Measurements from ENCODE around the gene PCK1.

Gene PCK1

GRCh38 chr20:57561356-57562279, 708 bp downstream of the PCK1 start:
- DNase-seq (ENCODE audit: low spot score): no peak

GRCh38 chr20:57562541-57563465, 1.9 kb downstream of the PCK1 start:
- no peak for DNase-seq (ENCODE audit: low spot score)

DNA sequence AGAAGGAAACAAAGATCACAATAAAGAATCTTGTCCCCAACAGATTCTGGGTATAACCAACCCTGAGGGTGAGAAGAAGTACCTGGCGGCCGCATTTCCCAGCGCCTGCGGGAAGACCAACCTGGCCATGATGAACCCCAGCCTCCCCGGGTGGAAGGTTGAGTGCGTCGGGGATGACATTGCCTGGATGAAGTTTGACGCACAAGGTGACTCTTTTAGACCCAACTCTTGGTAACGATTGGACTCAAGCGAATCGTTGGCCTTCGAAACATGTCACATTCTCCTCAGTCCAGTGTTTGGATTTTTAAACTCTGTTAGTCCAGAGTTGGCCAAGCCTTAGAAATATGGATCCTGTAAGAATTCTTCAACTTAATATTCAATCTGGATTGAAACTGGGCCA, 2.6 kb downstream of the PCK1 start:
- no peak for DNase-seq (ENCODE audit: low spot score)

GRCh38 chr20:57564180-57564802, 3.4 kb downstream of the PCK1 start:
- DNase-seq (ENCODE audit: low spot score): no peak

- DNase-seq (ENCODE audit: low spot score): no peak
Measured at GRCh38 chr20:57564951-57565642, 4.2 kb downstream of the PCK1 start.

GRCh38 chr20:57566399-57566798, 5.5 kb downstream of the PCK1 start:
- DNase-seq (ENCODE audit: low spot score): no peak

DNA sequence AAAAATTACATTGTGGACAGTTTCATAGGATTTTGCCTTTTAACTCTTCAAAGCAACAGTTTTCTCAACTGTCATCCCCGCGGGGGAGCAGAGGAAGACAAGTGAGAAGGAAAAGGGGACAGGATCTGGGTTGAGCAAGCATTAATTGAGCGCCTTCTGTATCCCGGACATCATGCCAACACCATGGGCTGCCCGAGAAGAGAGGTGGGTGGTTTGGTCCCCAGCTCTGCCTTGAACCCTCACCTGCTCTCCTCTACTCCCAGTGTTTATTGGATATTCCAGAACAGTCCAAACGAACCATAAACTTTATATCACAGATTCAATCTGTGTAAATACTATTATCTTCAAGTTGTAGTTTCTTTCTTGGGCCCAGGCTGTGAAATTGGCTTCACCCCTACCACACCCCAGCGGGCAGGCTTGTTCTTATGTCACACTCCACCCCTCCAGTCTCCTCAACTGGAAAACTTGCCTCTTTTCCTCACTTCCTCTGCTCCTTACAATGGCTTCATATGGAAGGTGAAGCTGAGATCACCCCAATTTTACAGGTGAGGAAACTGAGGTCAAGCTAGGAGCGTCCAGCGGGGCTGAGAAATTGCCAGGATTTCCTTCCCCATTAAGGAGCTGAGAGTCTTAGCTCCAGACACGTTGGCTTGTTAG, 6.0 kb downstream of the PCK1 start:
- no peak for DNase-seq (ENCODE audit: low spot score)

- no peak for DNase-seq (ENCODE audit: low spot score)
Measured at GRCh38 chr20:57567471-57568079, 6.7 kb downstream of the PCK1 start.

DNA sequence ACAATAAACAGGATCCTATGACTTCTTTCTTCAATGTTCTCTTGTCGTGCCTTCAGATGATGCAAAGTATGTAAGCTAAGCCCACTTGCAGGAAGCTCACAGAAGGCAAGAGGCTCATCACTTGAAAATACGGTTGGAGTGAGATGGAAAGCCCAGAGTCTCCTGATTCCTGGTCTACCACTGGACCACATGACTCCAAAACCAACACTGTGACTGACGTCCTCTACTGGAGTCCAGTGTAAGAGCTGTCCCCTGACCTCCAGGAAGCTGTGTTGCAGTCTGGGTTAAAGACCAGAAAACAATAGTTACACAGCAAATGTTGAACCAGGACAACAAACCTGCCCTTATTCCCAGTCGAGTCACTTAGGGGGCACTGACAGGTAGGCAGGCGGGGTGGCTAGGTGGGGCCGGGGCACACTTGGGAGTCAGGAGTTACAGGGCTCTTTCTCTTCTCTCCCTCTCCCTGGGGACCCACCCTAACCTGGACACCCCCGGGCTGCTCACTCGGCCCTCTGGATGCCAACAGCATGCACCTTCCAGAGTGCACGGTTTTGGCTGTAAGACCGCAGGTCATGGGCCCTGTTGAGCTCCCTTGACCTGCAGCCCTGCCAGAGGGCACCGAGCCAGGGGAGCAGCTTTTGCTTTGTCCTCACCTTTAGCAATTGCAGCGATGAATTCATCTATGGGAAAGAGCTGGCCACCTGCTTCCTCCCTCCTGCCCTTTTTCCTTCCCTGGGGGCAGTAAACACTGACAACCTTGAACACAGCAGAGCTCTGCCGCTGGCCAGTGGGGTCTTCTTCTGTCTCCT, 7.4 kb downstream of the PCK1 start:
- no peak for DNase-seq (ENCODE audit: low spot score)

DNA sequence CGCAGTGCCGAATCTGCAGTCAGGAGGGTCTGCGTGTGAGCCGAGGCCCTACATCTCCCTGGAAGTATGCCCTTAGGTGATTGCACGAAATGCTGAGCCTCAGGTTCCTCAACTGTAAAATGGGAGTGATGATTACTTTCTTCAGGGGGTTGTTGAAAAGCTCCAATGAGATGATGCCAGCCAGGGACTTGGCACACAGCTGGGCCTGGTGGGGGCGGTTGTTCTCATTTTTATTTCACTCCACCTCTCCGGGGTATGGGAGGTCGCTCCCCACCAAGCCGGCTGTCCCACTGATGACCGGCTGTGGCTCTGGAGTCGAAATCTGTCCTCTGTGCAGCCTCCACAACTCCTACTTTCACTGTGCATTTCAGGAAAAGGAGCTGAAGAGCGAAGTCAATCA, 8.1 kb downstream of the PCK1 start:
- DNase-seq (ENCODE audit: low spot score): no peak

GRCh38 chr20:57570145-57570850, 9.4 kb downstream of the PCK1 start:
- DNase-seq (ENCODE audit: low spot score): no peak

DNA sequence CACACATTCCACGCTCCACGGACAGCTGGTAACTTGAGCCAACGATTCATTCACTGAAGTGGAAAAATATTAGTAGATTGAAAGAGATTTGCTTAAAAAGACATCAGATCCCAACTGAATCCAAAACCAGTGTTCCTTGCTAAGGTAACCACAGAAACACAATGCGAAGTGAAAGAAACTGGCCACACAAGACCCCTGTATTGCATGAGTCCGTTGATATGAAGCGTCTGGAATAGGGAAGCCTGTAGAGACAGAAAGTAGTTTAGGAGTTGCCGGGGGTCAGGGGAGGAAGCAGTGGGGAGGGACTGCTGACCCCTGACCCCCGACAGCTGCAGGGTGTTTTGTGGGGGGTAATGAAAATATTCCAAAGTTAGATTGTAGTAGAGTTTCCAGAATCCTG, 10.0 kb downstream of the PCK1 start:
- DNase-seq (ENCODE audit: low spot score): no peak

DNA sequence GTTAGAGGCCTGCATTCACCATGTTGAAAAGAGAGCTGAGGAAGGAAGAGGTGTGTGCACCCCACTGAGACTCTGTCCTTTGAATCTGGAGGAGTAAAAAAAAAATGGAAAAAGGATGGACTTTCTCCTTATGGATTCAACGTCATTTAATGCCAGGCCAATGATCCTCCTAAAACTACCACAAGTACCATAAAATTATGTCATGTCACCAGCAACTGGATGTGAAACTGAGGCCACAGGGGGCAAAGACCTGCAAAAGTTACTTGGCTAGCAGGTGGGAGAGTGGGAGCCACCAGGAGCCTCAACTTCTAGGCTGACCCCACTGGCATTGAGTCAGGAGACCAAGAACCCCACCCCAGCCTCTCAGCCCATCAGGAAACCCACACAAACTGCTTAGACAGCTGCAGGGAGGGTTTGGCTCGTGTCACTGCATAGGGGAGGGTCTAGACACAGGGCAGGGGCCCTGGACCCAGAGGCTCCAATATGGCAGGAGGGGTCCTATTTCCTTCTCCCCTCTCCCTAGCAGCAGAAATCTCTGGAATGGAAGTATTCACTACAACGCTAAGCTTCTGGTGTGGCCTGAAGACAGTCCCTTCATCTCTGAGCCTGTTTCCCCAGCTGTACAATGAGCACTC, 11.0 kb downstream of the PCK1 start:
- no peak for DNase-seq (ENCODE audit: low spot score)

DNA sequence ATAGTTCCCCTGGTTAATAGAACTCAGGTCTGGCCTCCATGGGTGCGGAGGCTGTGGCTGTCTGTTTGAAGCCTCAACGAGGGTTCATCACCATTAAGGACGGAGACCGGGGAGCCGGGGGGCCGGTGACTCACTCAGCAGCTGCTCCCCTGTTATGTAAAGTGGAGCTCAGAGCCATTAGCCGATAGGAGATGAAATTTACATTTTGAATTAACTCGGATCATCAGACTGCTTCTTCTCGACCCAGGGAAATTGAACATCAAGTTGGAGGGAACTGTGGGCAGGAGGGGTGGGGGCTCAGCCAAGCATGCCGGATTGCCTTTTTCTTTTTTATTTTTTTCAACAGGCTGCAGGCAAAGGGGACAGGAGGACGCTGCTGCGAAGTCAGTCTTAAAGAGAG, 12.3 kb downstream of the PCK1 start:
- DNase-seq (ENCODE audit: low spot score): no peak

- DNase-seq (ENCODE audit: low spot score): no peak
Measured at GRCh38 chr20:57573894-57574293, 13.0 kb downstream of the PCK1 start.

DNA sequence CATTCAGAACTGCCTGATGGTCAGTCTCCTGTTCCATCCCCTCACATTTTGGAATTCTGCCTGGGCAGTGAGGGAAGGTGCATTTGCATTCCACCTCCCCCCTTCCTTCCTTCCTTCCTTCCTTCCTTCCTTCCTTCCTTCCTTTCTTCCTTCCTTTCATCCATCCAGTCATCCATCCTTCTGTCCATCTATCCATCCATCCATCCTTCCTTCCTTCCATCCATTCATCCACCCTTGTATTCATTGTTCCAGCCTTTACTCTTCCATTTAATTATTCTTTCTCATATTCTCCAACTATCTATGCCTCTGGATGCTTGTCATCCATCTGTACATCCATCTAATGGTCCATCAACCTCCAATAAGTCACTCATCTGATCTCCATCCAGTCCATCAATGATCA, 14.0 kb downstream of the PCK1 start:
- DNase-seq (ENCODE audit: low spot score): no peak

GRCh38 chr20:57576002-57576401, 15.1 kb downstream of the PCK1 start:
- no peak for DNase-seq (ENCODE audit: low spot score)

GRCh38 chr20:57576617-57577550, 16.0 kb downstream of the PCK1 start:
- no peak for DNase-seq (ENCODE audit: low spot score)
